Measurements from ENCODE around the gene SIRPG. TPM values are rescaled to one million over a fixed set of nuclear protein-coding genes. Genes with fewer than 3 reads are reported as not detected.

Gene SIRPG
- total and polyA plus RNA-seq, 11 donors, result 0.54 to 2.3 TPM; not detected in 9

DNA sequence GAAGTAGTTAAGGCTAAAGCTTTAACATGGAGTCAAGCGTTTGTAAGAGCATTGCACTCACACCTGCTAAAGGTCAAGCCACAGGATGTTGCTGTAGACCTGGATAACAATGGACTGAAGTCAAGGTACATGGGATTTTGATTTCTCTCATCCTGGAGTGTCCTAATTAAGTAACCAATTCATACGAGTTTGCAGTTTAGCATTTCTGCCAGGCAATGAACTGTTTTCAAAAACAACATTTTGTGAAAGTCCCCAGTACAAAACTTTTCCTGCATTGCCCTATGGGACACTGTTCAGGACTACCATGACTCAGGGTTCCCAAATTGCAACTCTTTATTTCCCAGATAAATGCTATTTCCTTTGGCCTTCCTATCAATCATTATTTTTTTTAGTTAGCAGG lies 20.4 kb downstream of the SIRPG start:
- Histone ChIP-seq H3K4me3 (no peak overlapping the region), H3K27ac (no peak overlapping the region), H3K36me3 (no peaks in the 10 kb centered on the region), H3K4me1 (no peaks in the 10 kb centered on the region), H3K9me3 (peaks cover 0 to 25% (median 0%) of the 10 kb centered on the region in 12 donors), H3K27me3 (no peaks in the 10 kb centered on the region)
- TF ChIP-seq CTCF (IDR thresholded peaks at IDR 0.05) (no peak), POLR2A (IDR thresholded peaks at IDR 0.05) (no peak)
- ATAC-seq, result no peak
- DNase-seq, result no peak
- 48 to 58% (median 52%) methylated on average over 2 of the region's 2 CpGs for WGBS, 4 donors
- intact Hi-C loops (cut with DNase I), result loop anchor here in 1 of 10 donors (10.0 kb wide), 1 partner anchor 82 kb away; the partner anchor contains the start of gene SIRPD

- Histone ChIP-seq H3K27me3 (no peaks in the 10 kb centered on the region), H3K4me1 (no peaks in the 10 kb centered on the region), H3K4me3 (no peak overlapping the region), H3K9me3 (peaks cover 0 to 19% (median 0%) of the 10 kb centered on the region in 12 donors), H3K36me3 (no peaks in the 10 kb centered on the region), H3K27ac (no peak overlapping the region)
- WGBS, 4 donors, result 73 to 82% (median 77%) methylated on average over 2 of the region's 2 CpGs
- DNase-seq (no peak), ATAC-seq (no peak)
- intact Hi-C loops (cut with DNase I), result loop anchor here in 1 of 10 donors (10.0 kb wide), 1 partner anchor 82 kb away; the partner anchor contains the start of gene SIRPD
- no peak for TF ChIP-seq CTCF (IDR thresholded peaks at IDR 0.05)
- no peak for TF ChIP-seq POLR2A (IDR thresholded peaks at IDR 0.05)
These were observed 21.0 kb downstream of the SIRPG start for GRCh38 chr20:1636621-1637020.

GRCh38 chr20:1635291-1635979 lies 22.1 kb downstream of the SIRPG start:
- intact Hi-C loops (cut with DNase I), result loop anchor here in 1 of 10 donors (10.0 kb wide), 1 partner anchor 81 kb away; the partner anchor contains the start of gene SIRPD
- 78 to 89% (median 85%) methylated on average over 10 of the region's 10 CpGs for WGBS, 4 donors
- no peak overlapping the region for H3K4me3 ChIP-seq

More at GRCh38 chr20:1635291-1635979, 22.1 kb downstream of the SIRPG start:
- H3K27ac ChIP-seq, result no peak overlapping the region
- DNase-seq (no peak), ATAC-seq (no peak)
- H3K36me3 ChIP-seq, result no peaks in the 10 kb centered on the region
- TF ChIP-seq CTCF (IDR thresholded peaks at IDR 0.05), result no peak
- no peak for TF ChIP-seq POLR2A (IDR thresholded peaks at IDR 0.05)
- peaks cover 0 to under 1% (median 0%) of the 10 kb centered on the region in 9 donors for H3K27me3 ChIP-seq
- H3K4me1 ChIP-seq, result no peaks in the 10 kb centered on the region
- H3K9me3 ChIP-seq, result peaks cover 0 to 15% (median 0%) of the 10 kb centered on the region in 12 donors

Data from heart left ventricle (tissue), 16 donors.